ENCODE results near the gene NKD2.

DNA sequence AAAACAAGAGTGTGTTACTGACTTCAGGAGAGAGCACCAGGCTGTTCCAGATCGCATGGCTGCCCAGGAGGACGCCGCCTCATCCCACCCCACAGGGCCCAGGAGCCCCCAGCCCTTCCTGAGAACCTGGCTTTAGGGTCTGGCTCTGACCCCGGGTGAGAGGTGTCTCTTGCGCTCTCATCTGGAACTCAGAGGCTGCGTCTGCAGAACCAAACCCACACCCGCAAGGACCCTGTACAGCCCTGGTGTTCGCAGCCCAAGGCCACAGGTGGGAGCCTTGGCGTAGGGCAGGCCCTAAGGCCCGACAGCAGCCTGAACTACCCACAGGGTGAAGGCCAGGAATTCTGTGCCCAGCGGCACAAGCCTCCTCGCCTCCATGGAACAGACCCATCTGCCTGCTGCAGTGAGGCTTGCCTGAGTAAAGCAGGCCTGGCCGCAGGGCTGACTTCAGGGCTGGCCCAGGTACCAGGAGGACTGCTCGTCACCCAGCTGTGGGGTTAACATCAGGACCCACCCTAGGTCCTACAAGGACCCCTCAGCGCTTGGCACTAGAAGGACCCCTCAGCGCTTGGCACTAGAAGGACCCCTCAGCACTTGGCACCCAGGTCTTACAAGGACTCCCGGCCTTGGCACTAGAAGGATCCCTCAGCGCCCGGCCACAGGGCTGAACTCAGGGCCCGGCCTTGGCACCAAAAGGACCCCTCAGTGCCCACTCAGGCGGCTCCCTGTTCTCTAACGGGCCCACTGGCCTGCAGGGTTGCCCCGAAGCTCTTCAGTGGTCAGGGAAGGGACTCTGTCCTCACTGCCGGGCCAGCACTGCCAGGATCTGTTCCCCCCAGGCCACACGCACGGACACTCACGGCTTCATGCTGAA lies 48.2 kb downstream of the NKD2 start:
- TF ChIP-seq, protein P1, sequence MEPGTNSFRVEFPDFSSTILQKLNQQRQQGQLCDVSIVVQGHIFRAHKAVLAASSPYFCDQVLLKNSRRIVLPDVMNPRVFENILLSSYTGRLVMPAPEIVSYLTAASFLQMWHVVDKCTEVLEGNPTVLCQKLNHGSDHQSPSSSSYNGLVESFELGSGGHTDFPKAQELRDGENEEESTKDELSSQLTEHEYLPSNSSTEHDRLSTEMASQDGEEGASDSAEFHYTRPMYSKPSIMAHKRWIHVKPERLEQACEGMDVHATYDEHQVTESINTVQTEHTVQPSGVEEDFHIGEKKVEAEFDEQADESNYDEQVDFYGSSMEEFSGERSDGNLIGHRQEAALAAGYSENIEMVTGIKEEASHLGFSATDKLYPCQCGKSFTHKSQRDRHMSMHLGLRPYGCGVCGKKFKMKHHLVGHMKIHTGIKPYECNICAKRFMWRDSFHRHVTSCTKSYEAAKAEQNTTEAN (CRISPR knock-in tag; IDR thresholded peaks at IDR 0.05) = no peak
- TF ChIP-seq BMI1 (IDR thresholded peaks at IDR 0.05; ENCODE audit: low read length) = no peak
- no peak for TF ChIP-seq FOXK2 (conservative IDR thresholded peaks at IDR 0.05 in 1 of 2, IDR thresholded peaks at IDR 0.05 in 1 of 2; ENCODE audit: low read depth in 2 of 2)
- no peak for TF ChIP-seq TEAD4 (IDR thresholded peaks at IDR 0.05; ENCODE audit: low read length)
- TF ChIP-seq TEAD4 (CRISPR knock-in tag; IDR thresholded peaks at IDR 0.05; ENCODE audit: borderline replicate concordance) = no peak
- TF ChIP-seq PHF21A (IDR thresholded peaks at IDR 0.05; ENCODE audit: borderline replicate concordance, low read depth) = no peak
- TF ChIP-seq POLR2A (conservative IDR thresholded peaks at IDR 0.05) = no peak
- no peak for TF ChIP-seq ZNF384 (IDR thresholded peaks at IDR 0.05; ENCODE audit: low read depth, low read length)
- TF ChIP-seq, protein P2, sequence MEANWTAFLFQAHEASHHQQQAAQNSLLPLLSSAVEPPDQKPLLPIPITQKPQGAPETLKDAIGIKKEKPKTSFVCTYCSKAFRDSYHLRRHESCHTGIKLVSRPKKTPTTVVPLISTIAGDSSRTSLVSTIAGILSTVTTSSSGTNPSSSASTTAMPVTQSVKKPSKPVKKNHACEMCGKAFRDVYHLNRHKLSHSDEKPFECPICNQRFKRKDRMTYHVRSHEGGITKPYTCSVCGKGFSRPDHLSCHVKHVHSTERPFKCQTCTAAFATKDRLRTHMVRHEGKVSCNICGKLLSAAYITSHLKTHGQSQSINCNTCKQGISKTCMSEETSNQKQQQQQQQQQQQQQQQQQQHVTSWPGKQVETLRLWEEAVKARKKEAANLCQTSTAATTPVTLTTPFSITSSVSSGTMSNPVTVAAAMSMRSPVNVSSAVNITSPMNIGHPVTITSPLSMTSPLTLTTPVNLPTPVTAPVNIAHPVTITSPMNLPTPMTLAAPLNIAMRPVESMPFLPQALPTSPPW (CRISPR knock-in tag; IDR thresholded peaks at IDR 0.05) = no peak
- TF ChIP-seq, protein P3, sequence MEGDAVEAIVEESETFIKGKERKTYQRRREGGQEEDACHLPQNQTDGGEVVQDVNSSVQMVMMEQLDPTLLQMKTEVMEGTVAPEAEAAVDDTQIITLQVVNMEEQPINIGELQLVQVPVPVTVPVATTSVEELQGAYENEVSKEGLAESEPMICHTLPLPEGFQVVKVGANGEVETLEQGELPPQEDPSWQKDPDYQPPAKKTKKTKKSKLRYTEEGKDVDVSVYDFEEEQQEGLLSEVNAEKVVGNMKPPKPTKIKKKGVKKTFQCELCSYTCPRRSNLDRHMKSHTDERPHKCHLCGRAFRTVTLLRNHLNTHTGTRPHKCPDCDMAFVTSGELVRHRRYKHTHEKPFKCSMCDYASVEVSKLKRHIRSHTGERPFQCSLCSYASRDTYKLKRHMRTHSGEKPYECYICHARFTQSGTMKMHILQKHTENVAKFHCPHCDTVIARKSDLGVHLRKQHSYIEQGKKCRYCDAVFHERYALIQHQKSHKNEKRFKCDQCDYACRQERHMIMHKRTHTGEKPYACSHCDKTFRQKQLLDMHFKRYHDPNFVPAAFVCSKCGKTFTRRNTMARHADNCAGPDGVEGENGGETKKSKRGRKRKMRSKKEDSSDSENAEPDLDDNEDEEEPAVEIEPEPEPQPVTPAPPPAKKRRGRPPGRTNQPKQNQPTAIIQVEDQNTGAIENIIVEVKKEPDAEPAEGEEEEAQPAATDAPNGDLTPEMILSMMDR (IDR thresholded peaks at IDR 0.05 in 2 of 3, conservative IDR thresholded peaks at IDR 0.05 in 1 of 3; ENCODE audit: insufficient read depth in 2 of 3, low read depth in 1 of 3, low read length in 3 of 3) = no peak

Measured in K562 (cell line).